Measurements from ENCODE around the gene HSD11B1.

The HSD11B1 gene

DNA sequence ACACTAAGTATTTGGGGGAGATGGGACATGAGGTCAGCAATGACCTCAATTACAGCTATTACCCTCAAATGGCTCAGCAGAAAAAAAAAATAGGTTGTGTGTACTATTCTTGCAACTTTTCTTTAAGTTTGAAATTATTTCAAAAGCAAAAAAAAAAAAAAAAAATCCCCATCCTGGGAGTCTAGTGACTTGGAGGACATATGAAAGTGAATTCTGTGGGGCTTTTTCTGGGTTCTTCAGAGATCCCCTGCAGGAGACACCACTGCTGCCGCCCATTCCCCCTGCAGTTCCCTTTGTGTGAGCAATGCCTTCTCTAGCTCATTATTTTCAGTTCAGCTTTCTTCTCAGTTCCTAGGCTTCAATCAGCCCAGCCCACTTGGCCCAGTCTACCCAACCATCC, 16.7 kb downstream of the HSD11B1 start:
- TF ChIP-seq CTCF (IDR thresholded peaks at IDR 0.05; ENCODE audit: control insufficient read depth, insufficient read depth, low read depth, low read length, missing control alignments) = no peak
- no peak for DNase-seq (ENCODE audit: low read depth)
- H3K4me3 ChIP-seq (ENCODE audit: control insufficient read depth, low read depth, low read length) = no peak overlapping the region

DNA sequence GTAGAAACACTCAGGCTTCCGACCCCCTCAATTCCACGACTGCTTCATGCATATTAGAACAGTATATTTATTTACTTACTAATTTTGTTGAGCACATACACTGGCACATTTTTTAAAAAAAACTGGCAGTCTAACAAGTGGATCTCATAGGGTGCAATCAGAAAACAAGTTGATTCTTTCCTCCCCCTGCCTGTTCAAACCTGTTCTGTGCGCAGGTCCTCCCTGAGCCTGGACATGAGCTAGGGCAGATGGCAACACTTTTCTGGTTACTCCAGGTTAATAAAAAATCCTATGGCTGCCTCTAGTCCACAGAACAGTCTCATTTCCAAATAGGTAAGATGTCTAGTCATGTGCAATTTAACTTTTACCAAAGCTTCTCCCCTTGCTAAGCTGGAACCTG, 18.6 kb downstream of the HSD11B1 start:
- TF ChIP-seq CTCF (IDR thresholded peaks at IDR 0.05; ENCODE audit: control insufficient read depth, insufficient read depth, low read depth, low read length, missing control alignments) = no peak
- DNase-seq (ENCODE audit: low read depth) = no peak
- no peak overlapping the region for H3K4me3 ChIP-seq (ENCODE audit: control insufficient read depth, low read depth, low read length)

DNA sequence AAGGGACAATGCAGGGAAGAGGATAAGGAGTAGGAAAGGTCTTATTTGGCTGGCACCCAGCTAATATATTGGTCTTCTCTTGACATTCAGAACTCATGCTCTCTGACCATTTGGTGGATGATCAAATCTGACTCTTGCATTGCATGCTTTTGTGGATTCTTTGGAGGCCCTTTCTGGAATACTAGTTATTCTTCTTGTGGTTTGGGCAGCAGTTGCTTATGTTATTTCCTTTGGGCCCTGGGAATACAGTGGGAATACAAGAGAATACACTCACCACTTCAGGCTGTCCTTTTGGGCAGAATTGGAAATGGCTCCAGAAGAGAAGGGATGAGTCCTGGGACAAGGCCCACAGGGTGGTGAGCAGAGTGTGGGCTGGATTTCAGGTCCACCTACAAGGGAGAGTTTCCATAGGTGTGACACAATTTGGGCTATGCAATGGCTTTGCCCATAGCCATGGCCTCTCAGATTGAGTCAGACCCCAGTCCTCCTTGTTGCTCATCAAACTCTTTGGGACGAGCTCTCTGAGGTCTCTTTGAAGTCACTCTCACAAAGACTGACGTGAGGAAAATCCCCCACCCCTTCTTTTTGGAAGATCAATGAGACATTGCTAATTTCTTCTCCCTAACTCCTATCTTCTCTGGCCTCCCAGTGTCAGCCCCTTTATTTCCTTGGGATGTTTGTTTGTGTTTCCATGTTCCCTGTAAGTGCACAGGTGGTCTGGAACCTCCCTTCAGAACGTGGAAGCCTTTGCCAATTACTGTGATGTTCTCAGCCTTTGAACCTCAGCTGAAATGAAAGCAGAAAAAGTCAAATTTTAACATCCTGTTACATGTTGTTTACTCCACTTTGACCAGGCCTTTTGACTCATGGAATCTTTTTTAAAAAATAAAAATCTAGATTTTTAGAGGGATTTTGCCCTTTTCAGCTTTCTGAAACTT, 19.4 kb downstream of the HSD11B1 start:
- no peak for DNase-seq (ENCODE audit: low read depth)
- no peak overlapping the region for H3K4me3 ChIP-seq (ENCODE audit: control insufficient read depth, low read depth, low read length)
- TF ChIP-seq CTCF (IDR thresholded peaks at IDR 0.05; ENCODE audit: control insufficient read depth, insufficient read depth, low read depth, low read length, missing control alignments) = no peak

- H3K4me3 ChIP-seq (ENCODE audit: control insufficient read depth, low read depth, low read length) = no peak overlapping the region
- no peak for DNase-seq (ENCODE audit: low read depth)
- no peak for TF ChIP-seq CTCF (IDR thresholded peaks at IDR 0.05; ENCODE audit: control insufficient read depth, insufficient read depth, low read depth, low read length, missing control alignments)
These were observed 22.6 kb downstream of the HSD11B1 start for GRCh38 chr1:209727286-209727685.

- no peak overlapping the region for H3K4me3 ChIP-seq (ENCODE audit: control insufficient read depth, low read depth, low read length)
- DNase-seq (ENCODE audit: low read depth) = no peak
- TF ChIP-seq CTCF (IDR thresholded peaks at IDR 0.05; ENCODE audit: control insufficient read depth, insufficient read depth, low read depth, low read length, missing control alignments) = no peak
These were observed 23.1 kb downstream of the HSD11B1 start for GRCh38 chr1:209727785-209728184.

DNA sequence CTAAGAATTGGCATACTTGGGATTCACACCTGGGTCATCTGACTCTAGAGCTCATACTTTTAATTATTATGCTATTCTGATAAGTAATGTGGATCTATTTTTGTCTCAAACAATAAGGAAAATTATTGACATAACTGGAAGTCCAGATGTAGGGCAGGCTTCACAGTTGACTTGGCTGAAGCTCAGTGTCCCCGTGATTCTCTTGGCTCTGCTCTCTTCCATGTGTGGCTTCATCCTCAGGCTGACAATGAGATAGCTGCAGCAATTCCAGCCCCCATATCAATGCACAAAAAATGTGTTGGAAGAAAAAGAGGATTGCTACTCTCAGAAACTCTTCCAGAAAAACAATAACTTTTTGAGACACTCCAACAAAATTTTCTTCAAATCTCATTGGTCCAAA, 23.8 kb downstream of the HSD11B1 start:
- TF ChIP-seq CTCF (IDR thresholded peaks at IDR 0.05; ENCODE audit: control insufficient read depth, insufficient read depth, low read depth, low read length, missing control alignments) = no peak
- H3K4me3 ChIP-seq (ENCODE audit: control insufficient read depth, low read depth, low read length) = no peak overlapping the region
- DNase-seq (ENCODE audit: low read depth) = no peak

All from AG09309 (cell line).